AG04449 (cell line): ENCODE data around the gene SHOC2.

Source experiments
- CTCF ChIA-PET: fragments of 350-600 bp; formaldehyde crosslinking; extraction: SDS; loops from one replicate; lab custom pipeline; 2021; ENCODE audit warnings: antibody characterized with exemption; lab: Yijun Ruan, JAX
- POLR2A ChIA-PET: fragments of 400-600, 350-600 bp; formaldehyde crosslinking; extraction: SDS; loops from one replicate; lab custom pipeline; 2020; ENCODE audit warnings: antibody characterized with exemption, inconsistent platforms; lab: Yijun Ruan, JAX
- DNase-seq: peaks from one replicate; pipeline ENCODE4 v3.0.0-alpha.2; 2010; ENCODE audit warnings: low read depth, low spot score
- H3K4me3 ChIP-seq: 2 replicates; pipeline ENCODE4 v1.5.1; 2011; ENCODE audit warnings: low read depth, mild to moderate bottlenecking, control low read depth, low read length
- TF ChIP-seq, protein P1 (sequence below): IDR thresholded peaks from one replicate; pipeline ENCODE4 v1.5.1; 2011; ENCODE audit warnings: mild to moderate bottlenecking, moderate library complexity, low read length, control low read depth, inconsistent platforms; ENCODE audit not compliant: insufficient read depth; ENCODE audit errors: missing control alignments

SHOC2 gene

DNA sequence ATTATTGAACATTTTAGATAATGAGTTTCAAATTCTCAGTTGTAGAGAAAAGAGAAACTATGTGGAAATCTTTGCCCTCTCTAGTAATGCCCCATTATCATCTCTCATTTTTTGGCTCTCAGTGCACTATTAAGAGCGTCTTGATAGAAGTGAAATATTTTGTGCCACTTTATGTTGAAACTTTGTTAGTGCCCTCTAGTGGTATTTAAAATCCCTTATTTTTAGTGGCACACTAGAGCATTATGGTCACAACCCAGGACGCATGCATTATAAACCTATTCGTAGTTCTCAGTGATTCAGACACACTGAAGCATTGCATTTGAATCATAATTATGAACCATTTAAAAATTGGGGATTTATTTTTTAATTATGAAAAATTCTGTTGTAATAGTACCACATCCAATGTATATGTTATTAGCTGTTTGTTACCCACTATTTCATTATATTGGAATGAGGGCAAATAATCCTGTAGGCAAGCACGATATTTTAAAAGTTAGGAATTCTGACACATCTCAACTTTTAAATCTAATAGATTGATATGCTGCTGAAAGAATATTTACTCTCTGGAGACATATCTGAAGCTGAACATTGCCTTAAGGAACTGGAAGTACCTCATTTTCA, 25.7 kb upstream of the SHOC2 start:
- DNase-seq, result no peak
- TF ChIP-seq, protein P1, sequence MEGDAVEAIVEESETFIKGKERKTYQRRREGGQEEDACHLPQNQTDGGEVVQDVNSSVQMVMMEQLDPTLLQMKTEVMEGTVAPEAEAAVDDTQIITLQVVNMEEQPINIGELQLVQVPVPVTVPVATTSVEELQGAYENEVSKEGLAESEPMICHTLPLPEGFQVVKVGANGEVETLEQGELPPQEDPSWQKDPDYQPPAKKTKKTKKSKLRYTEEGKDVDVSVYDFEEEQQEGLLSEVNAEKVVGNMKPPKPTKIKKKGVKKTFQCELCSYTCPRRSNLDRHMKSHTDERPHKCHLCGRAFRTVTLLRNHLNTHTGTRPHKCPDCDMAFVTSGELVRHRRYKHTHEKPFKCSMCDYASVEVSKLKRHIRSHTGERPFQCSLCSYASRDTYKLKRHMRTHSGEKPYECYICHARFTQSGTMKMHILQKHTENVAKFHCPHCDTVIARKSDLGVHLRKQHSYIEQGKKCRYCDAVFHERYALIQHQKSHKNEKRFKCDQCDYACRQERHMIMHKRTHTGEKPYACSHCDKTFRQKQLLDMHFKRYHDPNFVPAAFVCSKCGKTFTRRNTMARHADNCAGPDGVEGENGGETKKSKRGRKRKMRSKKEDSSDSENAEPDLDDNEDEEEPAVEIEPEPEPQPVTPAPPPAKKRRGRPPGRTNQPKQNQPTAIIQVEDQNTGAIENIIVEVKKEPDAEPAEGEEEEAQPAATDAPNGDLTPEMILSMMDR, result peak; percentile 23
- ChIA-PET POLR2A (no interaction called here), CTCF (interaction anchor here (1.0 to 6.6 kb wide), 17 partner anchors 10 to 288 kb away, joined by 3 to 56 read pairs (median 7); no protein-coding TSS in a partner anchor)
- no peak overlapping the region for H3K4me3 ChIP-seq

DNA sequence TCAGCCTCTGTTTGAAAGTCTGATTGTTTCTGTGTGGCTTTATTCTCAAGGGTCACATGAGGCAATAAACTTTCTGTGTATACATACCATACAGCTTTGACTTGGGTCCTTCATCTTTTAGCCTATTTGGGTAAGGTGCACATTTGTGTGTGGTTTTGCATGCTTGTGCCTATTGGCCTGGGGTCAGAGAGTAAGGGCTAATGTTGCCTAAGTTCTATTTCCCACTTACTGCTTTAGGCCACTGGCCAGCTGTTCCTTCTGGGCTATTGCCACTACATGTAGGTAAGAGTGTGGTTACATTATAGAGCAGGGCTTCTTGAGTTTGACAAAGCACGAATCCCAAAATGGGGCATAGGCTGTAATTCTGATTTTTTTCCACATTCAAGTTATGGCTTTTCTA, 22.2 kb upstream of the SHOC2 start:
- TF ChIP-seq, protein P1, result no peak
- POLR2A ChIA-PET, result interaction anchor here (0.5 to 1.3 kb wide), 2 partner anchors 21 to 51 kb away, joined by 3 to 4 read pairs; partner anchors contain the start of gene BBIP1
- DNase-seq, result no peak

GRCh38 chr10:110898391-110898790, 21.0 kb upstream of the SHOC2 start:
- no peak for DNase-seq
- H3K4me3 ChIP-seq, result no peak overlapping the region
- ChIA-PET CTCF (interaction anchor here (0.7 to 2.5 kb wide), 6 partner anchors 11 to 226 kb away, joined by 3 to 15 read pairs (median 5); no protein-coding TSS in a partner anchor), POLR2A (interaction anchor here (1.3 kb wide), 1 partner anchor 20 kb away, joined by 3 read pairs; the partner anchor contains the start of genes BBIP1 and SHOC2)
- TF ChIP-seq, protein P1, result no peak

More for the DNA sequence above, 22.2 kb upstream of the SHOC2 start:
- CTCF ChIA-PET, result interaction anchor here (0.8 to 2.6 kb wide), 10 partner anchors 10 to 226 kb away, joined by 3 to 17 read pairs (median 4); no protein-coding TSS in a partner anchor
- H3K4me3 ChIP-seq, result no peak overlapping the region

GRCh38 chr10:110900983-110901382, 18.4 kb upstream of the SHOC2 start:
- CTCF ChIA-PET, result interaction anchor here (0.6 to 1.8 kb wide), 4 partner anchors 14 to 459 kb away, joined by 3 to 4 read pairs (median 4); no protein-coding TSS in a partner anchor
- POLR2A ChIA-PET, result no interaction called here
- TF ChIP-seq, protein P1, result no peak

DNA sequence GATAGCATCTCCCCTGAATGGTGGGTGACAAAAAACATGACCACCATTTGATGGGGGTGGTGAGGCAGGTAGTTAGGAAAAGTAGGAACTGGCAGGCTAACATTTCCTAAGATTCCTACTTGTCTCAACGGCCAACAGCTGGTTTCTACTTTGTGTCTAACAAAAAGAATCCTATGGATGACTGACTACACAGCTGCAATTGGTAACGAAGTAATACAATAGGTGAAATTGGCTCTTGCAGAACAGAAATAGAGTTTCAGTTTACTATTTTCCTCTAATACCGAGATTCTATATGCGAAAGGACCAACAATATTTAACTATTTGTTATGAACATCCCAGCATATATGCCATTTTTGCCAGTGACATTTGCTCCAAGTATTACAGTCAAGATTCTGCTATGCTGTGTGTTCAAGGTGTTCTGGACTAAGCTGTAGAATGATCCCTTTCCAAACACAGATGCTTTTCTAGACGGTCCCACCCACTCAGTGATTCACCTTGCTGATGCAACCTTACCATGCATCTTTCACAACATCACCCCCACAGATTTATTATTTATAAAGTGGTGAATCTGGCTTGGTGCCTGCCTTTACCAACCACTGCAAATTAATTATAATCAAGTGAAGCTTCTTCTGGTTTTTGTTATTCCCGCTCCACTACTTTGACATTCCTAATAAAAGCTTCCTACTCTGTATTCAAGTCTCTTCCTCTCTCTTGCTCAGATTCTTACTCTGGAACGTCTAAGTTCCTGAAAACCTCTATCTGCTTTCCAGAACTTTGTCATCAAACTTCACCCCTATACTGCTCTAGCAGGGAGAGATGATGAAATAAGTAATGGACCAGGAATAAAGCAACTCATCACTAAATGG, 17.2 kb upstream of the SHOC2 start:
- CTCF ChIA-PET, result interaction anchor here (1.0 to 3.2 kb wide), 5 partner anchors 9 to 25 kb away, joined by 3 to 18 read pairs (median 3); no protein-coding TSS in a partner anchor
- POLR2A ChIA-PET, result interaction anchor here (0.8 to 1.8 kb wide), 3 partner anchors 10 to 17 kb away, joined by 3 to 6 read pairs (median 3); partner anchors contain the start of genes BBIP1 and SHOC2
- DNase-seq, result no peak
- no peak overlapping the region for H3K4me3 ChIP-seq
- TF ChIP-seq, protein P1, result no peak

More at GRCh38 chr10:110900983-110901382, 18.4 kb upstream of the SHOC2 start:
- no peak for DNase-seq
- no peak overlapping the region for H3K4me3 ChIP-seq
